ENCODE results near the gene LIPA.
A peak's percentile ranks its signal among the peaks of the same experiment; 100 is the strongest.

The LIPA gene

DNA sequence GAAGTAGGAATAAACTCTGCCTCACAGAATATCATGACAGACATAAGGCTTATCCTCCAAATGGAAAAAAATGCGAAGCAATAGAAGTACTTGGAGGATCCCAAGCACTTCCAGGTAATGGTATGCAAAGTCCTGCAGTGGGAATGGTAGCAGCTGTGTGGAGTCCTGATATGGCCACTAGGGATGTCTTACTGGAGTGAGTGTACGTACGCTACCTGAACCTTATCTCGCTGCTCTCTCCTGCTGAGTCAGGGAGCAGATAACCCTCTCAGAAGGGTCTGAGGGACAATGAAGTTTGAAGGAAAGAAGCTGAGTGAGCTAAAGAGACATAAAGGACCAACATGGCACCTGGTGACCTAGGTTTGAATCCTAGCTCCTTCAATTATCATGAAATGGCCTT lies 86.7 kb downstream of the LIPA start:
- Histone ChIP-seq H3K4me2 (ENCODE audit: insufficient read depth, low read length) (no peak overlapping the region), H3K9me3 (ENCODE audit: insufficient read depth, low read length, severe bottlenecking) (no peaks in the 10 kb centered on the region)
- no peak for ATAC-seq (ENCODE audit: insufficient read depth, low read depth)

DNA sequence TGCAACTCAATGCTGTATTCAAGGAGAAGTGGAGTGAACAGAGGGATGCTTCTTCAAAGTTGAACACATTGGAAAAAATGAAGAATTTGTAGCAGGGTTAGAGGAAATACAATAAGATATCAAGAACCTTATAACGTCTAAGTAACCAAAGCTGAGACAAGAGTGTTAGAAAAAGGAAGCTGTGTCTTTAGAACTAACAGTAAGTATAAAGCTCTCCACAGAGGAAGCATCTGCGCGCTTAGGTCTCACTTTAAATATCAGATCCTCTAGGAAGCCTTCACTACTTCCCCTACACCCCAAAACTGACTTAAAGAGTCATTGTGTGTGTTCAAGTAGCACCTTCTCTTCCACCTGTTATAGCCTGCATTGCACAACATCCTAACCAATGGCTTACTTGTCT lies 87.5 kb downstream of the LIPA start:
- H3K9me3 ChIP-seq (ENCODE audit: insufficient read depth, low read length, severe bottlenecking): no peaks in the 10 kb centered on the region
- no peak overlapping the region for H3K27ac ChIP-seq (ENCODE audit: low read length)
- H2AFZ ChIP-seq (ENCODE audit: low read depth, low read length): no peak overlapping the region
- H3K79me2 ChIP-seq (ENCODE audit: insufficient read depth, low read length): no peaks in the 10 kb centered on the region
- TF ChIP-seq, protein P1, sequence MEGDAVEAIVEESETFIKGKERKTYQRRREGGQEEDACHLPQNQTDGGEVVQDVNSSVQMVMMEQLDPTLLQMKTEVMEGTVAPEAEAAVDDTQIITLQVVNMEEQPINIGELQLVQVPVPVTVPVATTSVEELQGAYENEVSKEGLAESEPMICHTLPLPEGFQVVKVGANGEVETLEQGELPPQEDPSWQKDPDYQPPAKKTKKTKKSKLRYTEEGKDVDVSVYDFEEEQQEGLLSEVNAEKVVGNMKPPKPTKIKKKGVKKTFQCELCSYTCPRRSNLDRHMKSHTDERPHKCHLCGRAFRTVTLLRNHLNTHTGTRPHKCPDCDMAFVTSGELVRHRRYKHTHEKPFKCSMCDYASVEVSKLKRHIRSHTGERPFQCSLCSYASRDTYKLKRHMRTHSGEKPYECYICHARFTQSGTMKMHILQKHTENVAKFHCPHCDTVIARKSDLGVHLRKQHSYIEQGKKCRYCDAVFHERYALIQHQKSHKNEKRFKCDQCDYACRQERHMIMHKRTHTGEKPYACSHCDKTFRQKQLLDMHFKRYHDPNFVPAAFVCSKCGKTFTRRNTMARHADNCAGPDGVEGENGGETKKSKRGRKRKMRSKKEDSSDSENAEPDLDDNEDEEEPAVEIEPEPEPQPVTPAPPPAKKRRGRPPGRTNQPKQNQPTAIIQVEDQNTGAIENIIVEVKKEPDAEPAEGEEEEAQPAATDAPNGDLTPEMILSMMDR (IDR thresholded peaks at IDR 0.05; ENCODE audit: borderline replicate concordance, extremely low read depth, low read length, poor library complexity, severe bottlenecking): no peak
- TF ChIP-seq EZH2 (IDR thresholded peaks at IDR 0.05; ENCODE audit: borderline replicate concordance, low read depth, low read length, severe bottlenecking): no peak
- H3K9ac ChIP-seq (ENCODE audit: low read depth, low read length): no peak overlapping the region
- H3K36me3 ChIP-seq (ENCODE audit: insufficient read depth, low read length): no peaks in the 10 kb centered on the region
- DNase-seq (no peak), ATAC-seq (ENCODE audit: insufficient read depth, low read depth) (0 out of 3 replicates have a peak, but pooled peaks have one; percentile 9)
- no peak overlapping the region for H3K4me2 ChIP-seq (ENCODE audit: insufficient read depth, low read length)
- no peaks in the 10 kb centered on the region for H3K4me1 ChIP-seq (ENCODE audit: insufficient read depth, low read length)
- H3K4me3 ChIP-seq (ENCODE audit: low read depth in 1 of 2, low read length in 2 of 2): no peak overlapping the region
- no peaks in the 10 kb centered on the region for H4K20me1 ChIP-seq (ENCODE audit: insufficient read depth, low read length)
- peaks cover 8% of the 10 kb centered on the region for H3K27me3 ChIP-seq (ENCODE audit: insufficient read depth, low read length, poor library complexity)

More for the DNA sequence above, 86.7 kb downstream of the LIPA start:
- Histone ChIP-seq H3K4me3 (ENCODE audit: low read depth in 1 of 2, low read length in 2 of 2) (no peak overlapping the region), H3K79me2 (ENCODE audit: insufficient read depth, low read length) (no peaks in the 10 kb centered on the region), H3K27me3 (ENCODE audit: insufficient read depth, low read length, poor library complexity) (peaks cover 8% of the 10 kb centered on the region), H3K4me1 (ENCODE audit: insufficient read depth, low read length) (no peaks in the 10 kb centered on the region), H4K20me1 (ENCODE audit: insufficient read depth, low read length) (no peaks in the 10 kb centered on the region), H2AFZ (ENCODE audit: low read depth, low read length) (no peak overlapping the region), H3K27ac (ENCODE audit: low read length) (no peak overlapping the region), H3K36me3 (ENCODE audit: insufficient read depth, low read length) (no peaks in the 10 kb centered on the region), H3K9ac (ENCODE audit: low read depth, low read length) (no peak overlapping the region)
- TF ChIP-seq, protein P1 (IDR thresholded peaks at IDR 0.05; ENCODE audit: borderline replicate concordance, extremely low read depth, low read length, poor library complexity, severe bottlenecking): no peak
- TF ChIP-seq EZH2 (IDR thresholded peaks at IDR 0.05; ENCODE audit: borderline replicate concordance, low read depth, low read length, severe bottlenecking): no peak
- no peak for DNase-seq

Measured in DND-41 (cell line).